Heart left ventricle (tissue), 13 donors: ENCODE data around the gene TUT1.
"Not testable (repeated sequence)": the region's sequence is repeated elsewhere in the genome, so short reads cannot be mapped to it uniquely, and the experiment has no call there.

Experiments
- POLR2A ChIP-seq, 2 donors: fragments of 450-650 bp; IDR thresholded peaks; one replicate each; pipeline ENCODE4 v1.6.1; 2017; ENCODE audit warnings: antibody characterized with exemption in 2 of 2, mild to moderate bottlenecking in 2 of 2, moderate library complexity in 2 of 2
- TF ChIP-seq, protein P1 (sequence below), 12 donors: fragments of 200-600 bp; sonication (generic) in 4 of 12; IDR thresholded peaks; one replicate each; pipeline versions ENCODE4 v1.5.0 to v1.8.0; 2018 to 2022; ENCODE audit warnings: antibody characterized with exemption in 12 of 12, mild to moderate bottlenecking in 5 of 12
- donor health status: ischemic (EF 13 %, LVEDD 7.1; RV severe dilation, severe dysfunction).
- donor health status: DM: no; HTN: yes; CAD: no.
- donor health status: DM: no; HTN: no; CAD: no.
- donor health status: ischemic (EF 25% LVEDD 6.9; RV normal size, moderate dysfunction).
- donor health status: ischemic (EF 25% LVEDD 5.7; RV mildly dilated, moderate dysfunction).
- donor health status: ischemic (EF 35%, LVEDD 5.7; RV mildly dilated, moderate dysfunction).
- donor health status: nonischemic (EF 11% LVEDD 7.7; RV severe dilation, severe dysfunction).
- donor health status: DM: yes; HTN: yes; CAD: no.
- donor health status: PGD.
- donor health status: ischemic (EF 29% LVEDD 5.4; RV normal size, mild dysfunction).
- donor health status: nonischemic (EF 23%, LVEDD 6.1; RV moderate dilation, normal function).

DNA sequence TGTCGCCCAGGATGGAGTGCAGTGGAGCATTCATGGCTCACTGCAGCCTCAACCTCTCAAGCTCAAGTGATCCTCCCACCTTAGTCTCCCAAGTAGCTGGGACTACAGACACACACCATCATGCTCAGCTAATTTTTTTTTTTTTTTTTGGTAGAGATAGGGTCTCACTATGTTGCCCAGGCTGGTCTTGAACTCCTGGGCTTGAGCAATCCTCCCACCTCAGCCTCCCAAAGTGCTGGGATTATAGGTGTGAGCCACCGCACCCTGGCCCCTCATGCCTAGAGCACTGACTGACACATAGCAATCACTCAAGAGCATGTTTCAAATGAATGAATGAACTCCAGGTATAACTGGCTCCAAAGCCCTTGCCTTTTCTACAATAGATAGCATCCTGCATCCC, 40.8 kb downstream of the TUT1 start:
- TF ChIP-seq, protein P1, sequence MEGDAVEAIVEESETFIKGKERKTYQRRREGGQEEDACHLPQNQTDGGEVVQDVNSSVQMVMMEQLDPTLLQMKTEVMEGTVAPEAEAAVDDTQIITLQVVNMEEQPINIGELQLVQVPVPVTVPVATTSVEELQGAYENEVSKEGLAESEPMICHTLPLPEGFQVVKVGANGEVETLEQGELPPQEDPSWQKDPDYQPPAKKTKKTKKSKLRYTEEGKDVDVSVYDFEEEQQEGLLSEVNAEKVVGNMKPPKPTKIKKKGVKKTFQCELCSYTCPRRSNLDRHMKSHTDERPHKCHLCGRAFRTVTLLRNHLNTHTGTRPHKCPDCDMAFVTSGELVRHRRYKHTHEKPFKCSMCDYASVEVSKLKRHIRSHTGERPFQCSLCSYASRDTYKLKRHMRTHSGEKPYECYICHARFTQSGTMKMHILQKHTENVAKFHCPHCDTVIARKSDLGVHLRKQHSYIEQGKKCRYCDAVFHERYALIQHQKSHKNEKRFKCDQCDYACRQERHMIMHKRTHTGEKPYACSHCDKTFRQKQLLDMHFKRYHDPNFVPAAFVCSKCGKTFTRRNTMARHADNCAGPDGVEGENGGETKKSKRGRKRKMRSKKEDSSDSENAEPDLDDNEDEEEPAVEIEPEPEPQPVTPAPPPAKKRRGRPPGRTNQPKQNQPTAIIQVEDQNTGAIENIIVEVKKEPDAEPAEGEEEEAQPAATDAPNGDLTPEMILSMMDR (IDR thresholded peaks at IDR 0.05), result not testable (repeated sequence)
- TF ChIP-seq POLR2A (IDR thresholded peaks at IDR 0.05), result not testable (repeated sequence)
